ENCODE data around the gene SOX9.
A peak's percentile ranks its signal among the peaks of the same experiment; 100 is the strongest.

Gene SOX9

DNA sequence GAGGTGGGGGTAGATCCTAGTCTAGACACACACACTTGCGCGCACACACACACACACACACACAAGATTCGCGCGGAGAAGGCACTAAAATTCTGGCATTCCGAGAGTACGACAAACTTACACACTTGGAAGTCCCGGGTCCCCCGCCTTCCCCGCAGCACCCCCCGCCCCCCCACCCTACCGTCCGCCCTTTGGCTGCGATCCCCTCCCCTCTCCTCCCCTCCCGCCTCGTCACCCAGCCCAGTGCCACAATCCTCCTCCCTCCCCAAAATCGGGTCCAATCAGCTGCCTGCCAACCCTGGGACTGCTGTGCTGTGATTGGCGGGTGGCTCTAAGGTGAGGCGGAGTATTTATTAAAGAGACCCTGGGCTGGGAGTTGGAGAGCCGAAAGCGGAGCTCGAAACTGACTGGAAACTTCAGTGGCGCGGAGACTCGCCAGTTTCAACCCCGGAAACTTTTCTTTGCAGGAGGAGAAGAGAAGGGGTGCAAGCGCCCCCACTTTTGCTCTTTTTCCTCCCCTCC is at the start of gene SOX9:
Gene SOX9 (plus strand): TSS at position 379 of the 522 bp plus-strand sequence. CDS start 372 bp downstream, outside the sequence.
- peak; percentile 43 for DNase-seq

DNA sequence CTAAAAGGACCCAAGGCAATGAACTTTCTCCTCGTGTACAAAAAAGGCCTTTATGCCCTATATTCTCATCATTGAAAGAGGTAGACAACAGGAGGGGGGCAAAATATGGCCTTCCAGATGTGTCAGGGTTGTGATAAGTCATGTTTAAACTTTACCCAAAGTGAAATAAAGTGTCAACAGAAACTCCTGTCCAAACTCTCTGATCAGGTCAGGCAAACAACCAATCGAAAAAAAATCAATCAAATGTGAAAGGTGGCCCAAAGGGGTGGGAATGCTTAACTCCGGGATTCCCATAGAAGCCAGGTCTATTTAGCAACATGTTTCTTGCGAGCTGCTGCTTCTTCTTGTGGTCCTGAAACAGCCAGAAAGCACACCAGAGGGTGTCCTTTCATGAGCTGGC is 49.5 kb upstream of the SOX9 start:
- no peak for DNase-seq

DNA sequence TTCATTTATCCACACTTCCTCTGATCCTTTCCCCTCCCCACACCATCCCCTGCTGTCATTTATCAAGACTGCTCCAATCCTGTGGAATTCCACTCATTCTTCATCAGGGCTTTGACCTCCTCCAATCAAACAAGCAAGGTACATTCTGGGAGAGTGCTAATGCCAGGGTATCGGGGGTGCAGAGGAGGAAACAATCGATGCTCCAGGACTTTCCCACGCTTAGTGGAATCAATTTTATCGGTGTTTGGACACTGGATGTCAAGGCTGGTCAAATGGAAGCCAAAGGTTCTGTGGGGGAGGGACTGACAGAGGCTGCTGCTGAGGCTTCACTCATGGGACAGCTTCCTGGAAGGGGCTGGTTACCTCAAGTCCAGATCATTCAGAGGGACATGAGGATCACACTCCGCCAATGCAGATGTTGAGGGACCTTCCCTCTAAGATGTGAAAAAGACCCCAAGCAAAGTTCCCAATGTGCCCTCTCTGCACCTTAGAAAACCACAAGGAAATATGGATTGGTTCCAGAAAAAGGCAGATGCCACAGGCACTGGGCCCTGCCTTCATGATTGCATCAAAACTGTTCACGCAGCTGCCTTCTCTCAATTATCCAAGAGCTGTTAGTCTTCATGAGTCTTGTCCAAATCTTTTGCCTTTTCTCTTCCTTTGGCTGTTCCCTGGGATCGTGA is 44.7 kb upstream of the SOX9 start:
- DNase-seq, result no peak

DNA sequence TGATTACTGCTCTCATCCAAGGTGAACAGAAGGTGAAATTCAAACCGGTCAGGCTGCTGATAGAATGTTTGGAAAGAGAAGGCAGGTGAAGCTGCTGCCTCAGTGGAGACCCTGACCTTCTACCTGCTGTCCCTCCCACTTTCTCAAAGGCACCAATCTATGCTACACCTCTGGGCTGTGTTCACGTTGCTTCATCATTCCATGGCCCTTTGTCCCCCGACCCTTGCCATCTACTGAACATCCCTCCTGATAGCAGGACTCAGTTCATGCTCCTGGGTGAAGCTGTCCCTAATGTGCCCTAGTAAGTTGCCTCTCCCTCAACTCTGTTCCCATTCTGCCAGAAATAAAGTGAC is 44.2 kb upstream of the SOX9 start:
- no peak for DNase-seq

DNA sequence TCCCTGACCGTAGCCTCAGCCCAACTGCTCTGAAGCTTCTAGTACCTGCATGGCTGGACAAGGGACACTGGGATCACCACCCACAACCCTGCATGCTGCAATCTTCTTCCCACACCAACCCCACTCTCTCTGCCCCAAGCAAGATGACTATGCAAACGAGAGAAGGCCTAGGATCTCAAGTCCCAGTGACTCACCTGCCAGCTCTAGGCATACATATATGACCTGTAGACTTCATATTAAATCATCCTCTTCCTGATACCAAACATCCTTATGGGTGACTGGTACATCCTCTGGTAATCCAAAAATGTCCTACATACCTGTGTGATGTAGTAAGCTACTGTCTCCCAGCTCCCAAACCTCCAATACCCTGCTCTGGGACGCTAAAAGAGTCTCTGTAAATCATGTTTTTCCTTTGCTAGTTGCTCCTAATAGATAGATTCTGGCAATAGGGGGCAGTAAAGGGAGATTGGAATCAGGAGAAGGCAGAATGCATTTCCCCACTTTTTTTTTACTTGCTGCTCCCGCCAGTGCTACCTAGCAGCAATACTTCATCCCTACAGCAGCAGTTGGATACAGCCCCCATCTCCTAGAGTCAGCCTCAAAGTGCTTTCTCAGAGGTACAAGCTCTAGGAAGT is 43.4 kb upstream of the SOX9 start:
- DNase-seq, result no peak

DNA sequence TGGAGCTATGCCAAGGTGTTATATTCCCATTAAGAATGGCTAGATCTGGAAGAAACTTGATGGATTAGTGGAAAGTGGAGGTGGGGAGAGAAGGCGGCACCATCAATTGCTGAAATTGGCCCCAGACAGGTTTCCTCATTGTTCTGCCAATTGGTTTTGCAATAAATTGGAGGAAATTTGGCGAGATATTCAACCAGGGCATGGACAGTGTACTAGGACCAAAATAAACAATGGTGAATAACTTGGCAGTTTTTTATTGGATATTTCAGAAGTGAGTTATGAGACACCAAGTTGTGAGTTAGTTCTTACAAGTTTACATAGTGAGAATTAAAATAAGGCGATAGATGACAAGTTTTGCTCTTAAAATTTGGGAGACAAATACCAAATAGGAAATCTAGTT is 41.1 kb upstream of the SOX9 start:
- DNase-seq, result no peak

DNA sequence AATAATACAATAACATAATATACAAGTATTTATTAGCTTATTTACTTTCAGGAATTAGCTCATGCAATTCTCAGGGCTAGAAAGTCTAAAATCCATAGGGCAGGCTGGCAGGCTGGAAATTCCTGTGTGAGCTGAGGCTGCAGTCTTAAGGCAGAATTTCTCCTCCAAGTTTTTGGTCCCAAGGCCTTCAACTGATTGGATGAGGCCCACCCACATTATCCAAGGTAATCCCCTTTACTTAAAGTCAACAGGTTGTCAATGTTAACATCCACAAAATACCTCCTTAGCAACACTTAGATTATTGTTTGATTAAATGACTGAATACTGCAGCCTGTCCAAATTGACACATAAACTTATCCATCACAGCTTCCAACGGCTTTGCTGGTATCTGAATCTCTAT is 32.9 kb upstream of the SOX9 start:
- no peak for DNase-seq

DNA sequence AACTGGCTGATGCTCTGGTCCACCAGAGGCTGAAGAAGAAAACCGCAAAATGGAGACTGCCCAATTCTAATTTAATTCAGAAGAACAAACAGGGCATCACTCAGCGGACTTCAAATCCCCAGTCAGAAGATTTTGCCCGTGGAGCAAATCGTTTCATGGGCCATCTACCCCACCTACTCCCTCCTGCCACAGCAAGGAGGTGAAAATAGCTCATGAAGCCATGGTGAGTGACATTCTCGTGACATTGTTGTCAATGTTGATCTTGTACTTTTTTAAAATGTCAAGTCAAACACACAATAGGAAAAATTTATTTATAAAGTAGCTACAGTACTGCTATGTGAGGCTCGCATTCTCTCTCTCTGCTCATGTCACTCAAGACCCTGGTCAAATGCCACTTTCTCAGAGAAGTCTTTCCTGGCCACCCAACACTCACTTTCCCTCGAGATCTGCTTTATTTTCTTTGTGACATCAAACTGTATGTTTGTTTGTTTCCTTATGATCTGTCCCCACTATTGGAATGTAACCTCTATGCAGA is 31.3 kb upstream of the SOX9 start:
- no peak for DNase-seq

DNA sequence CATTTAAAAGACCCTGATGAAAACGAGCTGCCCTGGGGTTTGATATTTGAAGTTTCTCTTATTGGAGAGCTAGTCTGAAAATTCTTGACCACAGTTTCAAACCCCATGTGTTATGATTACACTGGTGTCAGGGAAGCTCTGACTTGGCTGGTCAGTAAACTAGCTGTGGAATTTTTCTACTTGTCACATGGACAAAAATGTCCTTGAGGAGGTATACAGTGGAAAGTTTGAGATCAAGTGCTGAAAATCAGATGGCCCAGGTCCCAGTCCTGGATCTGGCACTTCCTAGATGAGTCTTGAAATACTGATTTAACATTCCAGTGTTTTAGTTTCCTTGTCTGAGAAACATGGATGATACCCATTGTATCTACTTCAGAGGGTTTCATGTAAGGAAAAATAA is 30.7 kb upstream of the SOX9 start:
- DNase-seq, result no peak

DNA sequence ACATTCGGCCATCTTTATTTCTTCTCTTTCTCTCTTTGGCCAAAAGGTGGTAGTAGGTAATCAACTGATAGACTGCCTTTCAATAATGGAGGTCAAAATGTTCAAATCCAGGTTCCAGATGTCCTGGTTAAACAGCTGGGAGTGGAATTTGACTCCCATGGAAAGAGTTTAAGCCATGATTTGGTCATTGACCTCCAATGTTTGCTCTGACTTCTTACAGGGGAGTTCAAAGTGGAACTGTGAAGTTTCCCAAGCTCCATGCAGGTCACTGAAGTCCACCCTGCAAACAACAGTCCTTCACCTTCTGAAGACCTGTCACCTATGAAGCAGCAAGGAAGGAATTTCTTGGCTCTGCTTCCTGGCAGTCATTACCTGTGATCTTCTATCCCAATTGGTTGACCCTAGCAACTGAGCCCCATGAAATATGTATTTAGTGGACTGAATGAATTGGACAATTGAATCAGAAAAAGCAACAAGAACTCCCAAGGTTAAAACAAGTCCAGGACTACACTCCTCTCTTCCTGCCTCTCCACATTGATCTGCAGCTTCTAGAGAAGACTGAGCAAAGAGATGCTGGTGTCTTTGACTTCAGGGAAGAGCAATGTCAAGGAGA is 28.0 kb upstream of the SOX9 start:
- no peak for DNase-seq

DNA sequence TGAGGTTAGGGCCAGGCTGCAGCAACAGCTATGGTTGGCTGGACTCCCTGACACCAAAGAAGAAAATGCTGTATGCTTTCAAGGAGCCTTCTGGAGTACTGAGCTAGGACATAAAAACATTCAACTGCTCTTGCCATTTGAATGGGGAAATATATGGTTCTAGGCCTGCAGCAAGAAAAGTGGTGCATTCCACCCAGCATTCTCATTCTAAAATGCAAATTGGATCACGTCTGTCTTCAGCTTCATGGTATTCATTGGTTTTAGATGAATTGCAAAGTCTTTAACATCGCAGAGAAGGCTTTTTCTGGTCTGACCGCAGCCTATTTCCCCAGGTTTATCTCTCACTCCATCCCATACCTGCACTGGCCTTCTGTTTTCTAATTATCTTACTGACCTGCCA is 27.1 kb upstream of the SOX9 start:
- no peak for DNase-seq

DNA sequence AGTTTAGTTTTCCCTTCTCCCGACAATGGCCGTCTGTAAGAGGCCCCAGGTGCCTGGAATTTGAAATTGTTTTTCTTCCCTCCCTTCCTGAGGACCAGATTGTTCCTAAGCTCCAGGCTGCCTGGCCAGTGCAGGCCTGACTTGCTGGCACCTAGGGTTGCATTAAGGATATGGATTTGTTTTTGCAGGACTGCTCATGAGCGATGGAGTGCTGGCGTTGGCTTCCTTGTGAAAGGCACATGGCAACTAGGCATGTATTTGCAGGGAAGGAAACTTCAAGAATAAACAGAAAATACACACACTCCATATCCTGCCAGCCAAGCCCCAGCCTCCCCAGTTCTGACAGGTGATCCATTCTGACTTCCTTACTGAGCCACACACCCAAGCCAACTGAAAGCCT is 25.5 kb upstream of the SOX9 start:
- no peak for DNase-seq

DNA sequence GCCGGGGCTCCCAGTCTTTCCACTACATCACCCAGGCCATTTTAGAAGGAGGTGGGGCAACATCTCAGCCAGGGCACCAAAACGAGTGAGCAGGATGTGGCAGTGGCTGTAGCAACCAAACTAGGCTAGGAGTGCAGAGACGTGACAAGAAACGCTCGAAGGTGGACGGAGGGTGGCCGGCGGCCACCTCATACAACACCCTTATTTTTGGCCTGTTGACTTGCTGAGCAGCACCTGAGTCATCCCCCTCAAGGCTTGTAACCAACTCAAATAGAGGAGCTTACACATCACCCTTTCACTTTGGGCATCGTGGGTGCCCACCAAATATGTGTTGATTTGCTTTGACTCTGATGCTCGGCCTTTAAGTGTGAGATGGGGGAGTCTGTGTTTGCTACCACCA is 23.7 kb upstream of the SOX9 start:
- no peak for DNase-seq

DNA sequence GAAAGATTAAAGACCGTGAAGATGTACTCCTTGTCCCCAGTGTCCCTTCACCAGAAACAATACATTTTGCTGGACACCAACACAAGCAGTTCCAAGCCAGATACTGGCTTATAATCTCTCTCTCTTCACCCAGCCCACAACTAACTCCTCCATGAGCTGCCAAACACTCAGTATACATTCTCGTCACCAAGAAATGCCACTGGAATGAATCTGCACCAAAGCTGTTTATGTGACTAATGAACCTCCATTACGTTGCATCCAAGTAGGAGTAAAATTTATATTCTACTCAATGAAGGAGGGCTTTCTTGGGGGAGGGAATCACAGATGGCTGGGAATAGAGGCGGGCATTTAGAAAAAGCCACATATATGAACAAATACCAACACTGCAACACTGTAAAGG is 20.9 kb upstream of the SOX9 start:
- DNase-seq, result no peak

DNA sequence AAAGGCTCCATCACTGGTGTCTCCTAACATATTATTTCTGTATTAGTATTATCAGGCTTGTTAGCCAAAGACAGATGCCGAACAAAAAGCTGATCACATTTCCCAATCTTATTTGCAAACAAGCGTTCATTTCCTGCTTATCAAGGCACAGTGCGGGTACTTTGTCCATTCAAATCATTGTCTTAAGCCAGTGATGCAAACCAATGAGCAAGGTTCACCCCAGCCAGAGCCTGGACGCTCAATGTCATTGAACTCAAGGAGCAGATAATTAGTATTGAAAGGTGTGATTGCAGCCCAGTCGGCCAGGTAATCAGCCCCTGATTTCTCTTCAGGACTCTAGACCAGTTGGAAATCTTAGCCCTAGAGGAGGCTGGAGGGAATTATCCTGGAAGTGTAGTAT is 20.4 kb upstream of the SOX9 start:
- DNase-seq, result no peak

DNA sequence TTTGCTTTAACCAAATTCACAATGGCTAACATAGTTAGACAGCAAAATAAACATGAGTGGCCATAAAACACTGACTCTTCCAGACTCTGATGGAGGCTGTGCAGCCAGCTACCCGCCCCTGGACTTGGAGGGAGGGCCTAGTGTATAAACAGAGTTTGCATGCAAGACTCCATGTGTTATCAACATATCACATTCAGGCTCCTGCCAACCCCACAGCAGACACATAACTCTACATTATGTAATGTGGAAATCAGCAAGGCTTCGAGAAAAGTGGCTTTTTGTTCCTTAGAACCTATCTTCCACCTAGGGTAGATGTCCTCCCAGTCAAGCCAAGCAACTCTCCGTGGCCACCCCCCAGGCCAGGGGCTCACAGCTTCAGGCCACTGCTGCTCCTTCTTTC is 19.3 kb upstream of the SOX9 start:
- no peak for DNase-seq

DNA sequence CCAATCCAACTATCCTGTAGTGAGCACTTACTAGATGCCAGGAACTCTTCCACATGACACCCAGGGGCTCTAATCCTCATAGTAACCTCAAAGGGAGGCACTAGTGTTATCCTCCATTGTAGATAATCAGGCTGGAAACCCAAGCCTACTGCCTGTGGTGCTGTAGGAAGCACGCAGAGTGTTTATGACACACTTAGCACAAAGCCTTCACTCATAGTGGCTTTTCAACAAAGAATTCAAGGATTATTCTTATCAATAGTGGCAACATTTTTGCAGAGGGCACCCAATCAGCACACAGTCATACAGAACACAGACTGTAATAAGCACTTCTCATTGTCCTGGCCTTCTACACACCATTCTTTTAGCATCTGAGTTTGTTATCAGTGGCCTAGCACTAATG is 18.5 kb upstream of the SOX9 start:
- DNase-seq, result no peak

DNA sequence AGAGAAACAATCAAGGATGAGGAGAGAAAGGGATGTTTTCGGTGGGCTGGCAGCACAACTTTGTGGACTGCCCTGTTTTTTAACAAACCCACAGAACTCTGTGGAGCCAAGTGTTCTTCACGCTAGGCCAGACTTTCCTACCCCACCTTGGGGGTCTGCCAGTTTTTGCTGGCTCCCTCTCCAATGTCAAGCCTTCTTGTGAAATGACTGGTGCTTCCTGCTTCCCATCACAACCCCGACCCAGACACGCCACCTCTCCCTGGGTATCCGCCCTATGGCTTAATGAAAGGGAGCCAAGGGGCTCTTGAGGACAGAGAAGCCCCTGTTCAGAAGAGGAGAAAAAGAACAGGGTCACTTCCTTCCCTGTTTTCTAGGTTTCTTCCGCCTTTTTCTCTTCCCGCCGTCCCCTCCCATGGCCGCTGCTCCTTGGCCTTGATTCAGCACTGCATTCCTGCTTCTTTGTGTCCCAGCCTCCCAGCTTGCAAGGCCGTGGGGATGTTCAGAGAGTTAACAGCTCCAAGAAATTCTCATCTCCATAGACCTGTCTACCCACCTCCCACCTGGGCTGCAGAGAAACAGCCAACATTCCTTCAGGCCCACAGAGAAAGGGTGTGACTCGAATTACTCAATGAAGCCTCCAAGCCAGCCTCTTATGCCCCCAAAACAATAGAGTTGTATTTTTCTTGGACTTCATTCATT is 16.5 kb upstream of the SOX9 start:
- DNase-seq, result no peak

DNA sequence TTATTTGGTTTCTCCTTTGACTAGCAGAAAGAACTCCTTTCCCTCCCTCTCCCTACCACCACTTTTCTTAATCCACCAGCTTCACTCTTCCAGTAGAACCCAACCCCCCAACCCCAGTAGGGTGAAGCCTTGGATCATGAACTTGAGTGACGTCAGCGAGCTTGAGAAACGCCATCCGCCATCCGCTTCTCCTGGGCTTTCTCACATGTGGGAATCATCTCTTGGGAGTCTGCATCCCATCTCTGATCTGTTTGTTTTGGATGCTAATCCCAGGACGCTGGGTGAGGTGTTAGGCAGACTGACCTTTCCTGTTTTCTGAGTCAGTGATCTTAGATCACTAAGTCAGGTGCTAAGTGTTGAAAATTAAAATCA is 16.0 kb upstream of the SOX9 start:
- no peak for DNase-seq

DNA sequence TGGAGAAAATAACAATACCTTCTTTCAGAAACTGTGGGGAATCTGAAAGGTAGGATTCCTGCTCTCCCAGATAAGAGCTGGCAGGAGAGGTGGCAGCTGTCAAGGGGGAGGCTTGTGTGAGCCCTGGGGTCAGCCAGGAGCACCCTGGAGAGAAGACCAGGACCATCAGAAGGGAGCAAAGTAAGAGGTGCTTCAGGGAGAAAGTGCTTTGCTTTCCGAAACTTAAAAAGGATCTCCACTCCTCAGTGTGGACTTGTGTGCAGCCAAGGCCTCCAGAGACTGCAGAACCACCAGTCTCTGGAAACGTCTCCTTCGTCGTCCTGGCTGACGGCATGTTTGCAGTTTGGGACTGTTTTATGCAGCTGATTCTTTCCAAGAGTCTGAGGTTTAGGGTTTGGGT is 13.7 kb upstream of the SOX9 start:
- DNase-seq, result no peak

DNA sequence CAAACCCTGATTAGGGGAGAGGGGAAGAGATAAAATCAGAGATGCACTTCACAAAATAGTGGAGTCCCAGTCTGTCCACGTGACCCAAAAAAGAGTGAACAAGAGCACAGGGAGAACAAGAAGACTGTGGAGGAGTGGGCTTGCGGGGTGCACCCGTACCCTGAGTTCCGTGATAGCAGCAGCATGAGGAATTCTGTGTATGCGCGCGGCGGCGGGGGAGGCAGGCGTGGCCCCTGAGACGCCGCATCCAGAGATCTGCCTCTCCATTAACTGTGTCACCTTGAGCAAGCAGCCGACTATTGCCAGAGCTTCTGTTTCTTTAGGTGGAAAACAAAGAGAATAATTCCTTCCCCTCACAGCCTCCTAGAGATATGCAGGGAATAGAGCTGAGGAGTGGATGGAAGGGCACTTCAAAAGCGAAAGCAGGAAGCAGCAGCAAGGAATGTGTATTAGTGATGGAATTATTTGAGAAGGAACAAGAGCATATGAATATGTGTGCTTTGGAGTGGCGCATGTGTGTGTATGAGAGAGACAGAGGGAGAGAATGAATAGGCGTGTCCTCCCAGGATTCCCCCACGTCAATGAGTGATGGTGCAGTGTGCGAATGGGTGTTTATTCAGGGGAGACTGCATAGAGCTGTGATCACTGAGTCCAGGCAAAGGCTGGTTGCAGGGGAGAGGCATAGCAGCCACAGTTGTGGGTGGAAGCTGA is 10.4 kb upstream of the SOX9 start:
- DNase-seq, result no peak

DNA sequence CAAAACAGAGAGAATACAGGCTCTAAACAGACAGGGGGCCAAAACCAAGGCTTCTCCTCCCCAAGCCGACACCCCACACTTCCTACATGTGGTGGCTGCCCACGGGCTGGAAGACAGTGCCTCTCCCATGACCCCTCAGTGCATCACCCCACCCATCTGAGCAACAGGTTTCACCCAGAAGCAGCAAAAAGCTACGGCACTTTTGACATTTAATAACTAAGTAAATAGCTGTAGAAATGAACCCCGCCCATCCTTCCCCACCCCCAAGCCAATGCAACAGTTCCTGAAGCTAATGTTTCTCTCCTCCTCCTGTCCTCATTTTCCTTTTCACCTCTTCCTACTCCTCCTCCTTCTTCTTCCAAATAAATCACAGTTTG is 9.9 kb upstream of the SOX9 start:
- DNase-seq, result no peak

DNA sequence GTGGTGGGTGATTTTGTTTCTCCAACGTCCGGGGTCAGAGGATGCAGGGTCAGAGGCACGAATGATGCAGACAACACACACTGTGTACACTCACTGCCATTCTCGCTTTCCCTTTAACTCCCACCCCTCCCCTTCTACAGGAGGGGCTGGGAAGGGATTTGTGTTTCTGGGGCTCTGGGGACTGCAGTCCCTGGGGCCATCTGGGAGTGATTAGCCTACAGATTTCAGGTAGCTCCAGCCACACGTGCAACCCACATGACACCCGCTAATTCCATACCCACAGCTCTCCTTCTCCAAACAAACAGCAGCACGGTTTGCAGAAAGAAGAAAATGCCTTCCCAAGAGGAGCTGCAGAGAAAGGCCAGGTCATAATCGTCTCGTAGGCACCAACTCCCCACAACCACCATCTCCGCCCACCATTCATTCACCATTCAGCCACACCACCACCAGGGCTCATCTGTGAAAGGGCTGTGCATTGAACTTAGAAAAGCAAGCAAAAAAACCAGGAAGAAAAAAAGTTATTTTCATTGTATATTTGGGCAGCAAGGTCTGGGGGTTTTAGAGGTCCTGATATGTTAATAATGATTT is 9.4 kb upstream of the SOX9 start:
- no peak for DNase-seq
